HEK293 (cell line): ENCODE results near the gene KRT32.

Experiments used
- CTCF ChIA-PET: fragments of 350-600 bp; formaldehyde crosslinking; extraction: SDS; loops from one replicate; lab custom pipeline; 2021; ENCODE audit warnings: antibody characterized with exemption; lab: Yijun Ruan, JAX
- POLR2A ChIA-PET: fragments of 300-600 bp; formaldehyde crosslinking; extraction: SDS; loops from one replicate; lab custom pipeline; 2020; ENCODE audit warnings: antibody characterized with exemption, inconsistent platforms; lab: Yijun Ruan, JAX
- H3K27ac ChIP-seq: fragments of 200-500 bp; sonication (Bioruptor generic); 2 replicates; pipeline ENCODE4 v1.5.1; 2014; ENCODE audit warnings: low read depth, low read length, control low read depth, inconsistent platforms; ENCODE audit errors: extremely low read depth
- H3K36me3 ChIP-seq, 2 experiments: fragments of 200-500 bp in 1 of 2; sonication (Bioruptor generic) in 1 of 2; 1 replicate in 1 of 2; 2 replicates in 1 of 2; pipeline ENCODE4 v1.5.1; 2014 to 2017; ENCODE audit warnings: inconsistent platforms in 2 of 2, low read length in 2 of 2; ENCODE audit not compliant: control insufficient read depth in 2 of 2, insufficient read depth in 1 of 2
- H3K4me1 ChIP-seq: fragments of 200-500 bp; sonication (Bioruptor generic); 2 replicates; pipeline ENCODE4 v1.5.1; 2014; ENCODE audit warnings: mild to moderate bottlenecking, low read length, inconsistent platforms; ENCODE audit not compliant: control insufficient read depth, insufficient read depth
- H3K4me3 ChIP-seq: 2 replicates; pipeline ENCODE4 v1.5.1; 2011; ENCODE audit warnings: low read depth, mild to moderate bottlenecking, control low read depth, low read length, moderate library complexity
- H3K9me3 ChIP-seq: fragments of 200-500 bp; sonication (Bioruptor generic); 2 replicates; pipeline ENCODE4 v1.5.1; 2014; ENCODE audit warnings: low read depth, low read length, inconsistent platforms; ENCODE audit not compliant: control insufficient read depth, insufficient read depth
- BCL11A ChIP-seq: fragments of 450-650 bp; formaldehyde crosslinking; IDR thresholded peaks from 2 replicates; pipeline ENCODE4 v1.5.1; 2016; ENCODE audit warnings: low read depth, missing biosample characterization, missing genetic modification characterization
- EGR2 ChIP-seq: fragments of 450-650 bp; formaldehyde crosslinking; IDR thresholded peaks from 2 replicates; pipeline ENCODE4 v1.5.1; 2016; ENCODE audit warnings: low read depth, missing biosample characterization, missing genetic modification characterization
- GLIS2 ChIP-seq: fragments of 450-650 bp; formaldehyde crosslinking; IDR thresholded peaks from 2 replicates; pipeline ENCODE4 v1.5.1; 2016; ENCODE audit warnings: missing biosample characterization, missing genetic modification characterization
- KLF16 ChIP-seq: fragments of 450-650 bp; formaldehyde crosslinking; IDR thresholded peaks from 2 replicates; pipeline ENCODE4 v1.5.1; 2017; ENCODE audit warnings: missing biosample characterization, missing genetic modification characterization
- KLF8 ChIP-seq: fragments of 450-650 bp; formaldehyde crosslinking; IDR thresholded peaks from 2 replicates; pipeline ENCODE4 v1.5.1; 2016; ENCODE audit warnings: missing biosample characterization, missing genetic modification characterization
- SP7 ChIP-seq: fragments of 450-650 bp; formaldehyde crosslinking; IDR thresholded peaks from 2 replicates; pipeline ENCODE4 v1.5.1; 2016; ENCODE audit warnings: missing biosample characterization, missing genetic modification characterization
- TCF7L2 ChIP-seq: IDR thresholded peaks from 2 replicates; pipeline ENCODE4 v1.6.1; 2011; ENCODE audit warnings: low read depth, mild to moderate bottlenecking, inconsistent platforms, low read length, moderate library complexity, borderline replicate concordance
- ZBTB10 ChIP-seq: fragments of 450-650 bp; formaldehyde crosslinking; IDR thresholded peaks from 2 replicates; pipeline ENCODE4 v1.5.1; 2016; ENCODE audit warnings: missing biosample characterization, missing genetic modification characterization
- ZBTB11 ChIP-seq: fragments of 450-650 bp; formaldehyde crosslinking; conservative IDR thresholded peaks from 2 replicates; pipeline ENCODE4 v1.5.1; 2016; ENCODE audit warnings: low read depth, missing biosample characterization, missing genetic modification characterization
- ZBTB48 ChIP-seq: fragments of 450-650 bp; formaldehyde crosslinking; IDR thresholded peaks from 2 replicates; pipeline ENCODE4 v1.5.1; 2016; ENCODE audit warnings: missing biosample characterization, missing genetic modification characterization
- ZIC2 ChIP-seq: fragments of 450-650 bp; formaldehyde crosslinking; IDR thresholded peaks from 2 replicates; pipeline ENCODE4 v1.5.1; 2016; ENCODE audit warnings: missing biosample characterization, missing genetic modification characterization
- ZNF140 ChIP-seq: fragments of 450-650 bp; formaldehyde crosslinking; IDR thresholded peaks from 2 replicates; pipeline ENCODE4 v1.5.1; 2016; ENCODE audit warnings: missing biosample characterization, missing genetic modification characterization
- ZNF146 ChIP-seq: fragments of 450-650 bp; formaldehyde crosslinking; IDR thresholded peaks from 2 replicates; pipeline ENCODE4 v1.5.1; 2016; ENCODE audit warnings: missing biosample characterization, missing genetic modification characterization
- ZNF2 ChIP-seq: fragments of 450-650 bp; formaldehyde crosslinking; IDR thresholded peaks from 2 replicates; pipeline ENCODE4 v1.5.1; 2016; ENCODE audit warnings: missing biosample characterization, missing genetic modification characterization
- ZNF223 ChIP-seq: fragments of 450-650 bp; formaldehyde crosslinking; IDR thresholded peaks from 2 replicates; pipeline ENCODE4 v1.5.1; 2016; ENCODE audit warnings: missing biosample characterization, missing genetic modification characterization
- ZNF23 ChIP-seq: fragments of 450-650 bp; formaldehyde crosslinking; IDR thresholded peaks from 2 replicates; pipeline ENCODE4 v1.5.1; 2016; ENCODE audit warnings: missing biosample characterization, missing genetic modification characterization, borderline replicate concordance
- ZNF335 ChIP-seq: fragments of 450-650 bp; formaldehyde crosslinking; conservative IDR thresholded peaks from 2 replicates; pipeline ENCODE4 v1.5.1; 2016; ENCODE audit warnings: missing biosample characterization, missing genetic modification characterization
- ZNF366 ChIP-seq: fragments of 450-650 bp; formaldehyde crosslinking; conservative IDR thresholded peaks from 2 replicates; pipeline ENCODE4 v1.5.1; 2016; ENCODE audit warnings: missing biosample characterization, missing genetic modification characterization
- ZNF701 ChIP-seq: fragments of 450-650 bp; formaldehyde crosslinking; IDR thresholded peaks from 2 replicates; pipeline ENCODE4 v1.5.1; 2016; ENCODE audit warnings: missing biosample characterization, missing genetic modification characterization
- ZNF843 ChIP-seq: fragments of 450-650 bp; formaldehyde crosslinking; IDR thresholded peaks from 2 replicates; pipeline ENCODE4 v1.5.1; 2016; ENCODE audit warnings: missing biosample characterization, missing genetic modification characterization

Gene KRT32

GRCh38 chr17:41474863-41475262, 7.7 kb upstream of the KRT32 start:
- Histone ChIP-seq H3K9me3 (no peaks in the 10 kb centered on the region), H3K36me3 (no peaks in the 10 kb centered on the region), H3K27ac (no peak overlapping the region), H3K4me1 (no peaks in the 10 kb centered on the region), H3K4me3 (no peak overlapping the region)
- TF ChIP-seq ZBTB48 (tag by site-specific recombination) (no peak), ZNF223 (tag by site-specific recombination) (no peak), ZIC2 (tag by site-specific recombination) (no peak), BCL11A (tag by site-specific recombination) (no peak), ZNF701 (tag by site-specific recombination) (no peak)
- ChIA-PET CTCF (interaction anchor here (1.1 to 1.3 kb wide), 4 partner anchors 74 to 192 kb away, joined by 3 to 4 read pairs (median 3); no protein-coding TSS in a partner anchor), POLR2A (no interaction called here)

GRCh38 chr17:41468346-41468745, 1.2 kb upstream of the KRT32 start:
- Histone ChIP-seq H3K36me3 (no peaks in the 10 kb centered on the region), H3K9me3 (no peaks in the 10 kb centered on the region), H3K4me3 (no peak overlapping the region), H3K4me1 (no peaks in the 10 kb centered on the region), H3K27ac (no peak overlapping the region)
- TF ChIP-seq ZNF2 (tag by site-specific recombination), result no peak
- TF ChIP-seq ZBTB11 (tag by site-specific recombination), result no peak
- no peak for TF ChIP-seq SP7
- TF ChIP-seq ZBTB10 (tag by site-specific recombination), result no peak
- no peak for TF ChIP-seq ZNF366 (tag by site-specific recombination)
- TF ChIP-seq ZNF843 (tag by site-specific recombination), result no peak
- no peak for TF ChIP-seq TCF7L2
- TF ChIP-seq ZNF23 (tag by site-specific recombination), result no peak
- no peak for TF ChIP-seq KLF16
- TF ChIP-seq KLF8 (tag by site-specific recombination), result no peak
- no peak for TF ChIP-seq ZNF146 (tag by site-specific recombination)
- no peak for TF ChIP-seq ZNF140 (tag by site-specific recombination)
- no peak for TF ChIP-seq ZNF335 (tag by site-specific recombination)
- no peak for TF ChIP-seq GLIS2 (tag by site-specific recombination)
- no peak for TF ChIP-seq EGR2 (tag by site-specific recombination)
- ChIA-PET POLR2A (no interaction called here), CTCF (interaction anchor here (1.1 kb wide), 1 partner anchor 195 kb away, joined by 4 read pairs; no protein-coding TSS in a partner anchor)
